ENCODE results near the gene EHBP1.

DNA sequence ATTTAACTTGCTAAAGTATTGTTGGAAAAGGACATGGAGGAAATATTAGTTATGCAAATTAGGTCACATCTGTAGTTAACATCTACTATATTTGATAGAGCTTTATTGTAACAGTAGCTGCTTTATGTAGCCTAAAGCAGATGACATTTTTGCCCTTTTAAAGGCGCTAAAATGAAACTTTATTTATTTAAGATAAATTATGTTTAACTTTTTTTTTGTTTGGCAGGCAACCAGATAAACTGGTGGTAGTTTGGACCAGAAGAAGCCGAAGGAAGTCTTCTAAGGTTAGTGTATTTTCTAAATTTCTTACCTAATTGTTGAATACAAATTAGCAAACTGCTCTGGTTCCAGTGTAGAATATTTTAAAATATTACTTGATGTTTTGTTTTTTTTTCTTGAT, 41.7 kb downstream of the EHBP1 start:
- TF ChIP-seq POLR2AphosphoS5 (IDR thresholded peaks at IDR 0.05): no peak
- TF ChIP-seq, protein P1, sequence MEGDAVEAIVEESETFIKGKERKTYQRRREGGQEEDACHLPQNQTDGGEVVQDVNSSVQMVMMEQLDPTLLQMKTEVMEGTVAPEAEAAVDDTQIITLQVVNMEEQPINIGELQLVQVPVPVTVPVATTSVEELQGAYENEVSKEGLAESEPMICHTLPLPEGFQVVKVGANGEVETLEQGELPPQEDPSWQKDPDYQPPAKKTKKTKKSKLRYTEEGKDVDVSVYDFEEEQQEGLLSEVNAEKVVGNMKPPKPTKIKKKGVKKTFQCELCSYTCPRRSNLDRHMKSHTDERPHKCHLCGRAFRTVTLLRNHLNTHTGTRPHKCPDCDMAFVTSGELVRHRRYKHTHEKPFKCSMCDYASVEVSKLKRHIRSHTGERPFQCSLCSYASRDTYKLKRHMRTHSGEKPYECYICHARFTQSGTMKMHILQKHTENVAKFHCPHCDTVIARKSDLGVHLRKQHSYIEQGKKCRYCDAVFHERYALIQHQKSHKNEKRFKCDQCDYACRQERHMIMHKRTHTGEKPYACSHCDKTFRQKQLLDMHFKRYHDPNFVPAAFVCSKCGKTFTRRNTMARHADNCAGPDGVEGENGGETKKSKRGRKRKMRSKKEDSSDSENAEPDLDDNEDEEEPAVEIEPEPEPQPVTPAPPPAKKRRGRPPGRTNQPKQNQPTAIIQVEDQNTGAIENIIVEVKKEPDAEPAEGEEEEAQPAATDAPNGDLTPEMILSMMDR (IDR thresholded peaks at IDR 0.05): no peak

All from suprapubic skin (tissue), 3 donors.